Neural progenitor cell (in vitro differentiated cells): ENCODE results near the gene ARID3A. TPM values are rescaled to one million over a fixed set of nuclear protein-coding genes. Genes with fewer than 3 reads are reported as not detected.

Experiments
- DNase-seq: peaks from one replicate; pipeline ENCODE4 v3.0.0-alpha.2; 2016; ENCODE audit warnings: low spot score
- H2AFZ ChIP-seq: fragments of 200-600 bp; sonication (generic); replicated peaks from 2 replicates; pipeline ENCODE4 v1.6.1; 2016; ENCODE audit warnings: antibody characterized with exemption
- H3F3A ChIP-seq: fragments of 200-600 bp; sonication (generic); 2 replicates; pipeline ENCODE4 v1.6.1; 2016; ENCODE audit warnings: antibody characterized with exemption, low read depth
- H3K27ac ChIP-seq: fragments of 200-600 bp; sonication (generic); 2 replicates; pipeline ENCODE4 v1.5.1; 2016; ENCODE audit warnings: mild to moderate bottlenecking
- H3K27me3 ChIP-seq: fragments of 200-600 bp; sonication (generic); 2 replicates; pipeline ENCODE4 v1.6.1; 2016; ENCODE audit warnings: mild to moderate bottlenecking, moderate library complexity
- H3K36me3 ChIP-seq: fragments of 200-600 bp; sonication (generic); 2 replicates; pipeline ENCODE4 v1.5.1; 2016
- H3K4me1 ChIP-seq: fragments of 200-600 bp; sonication (generic); 2 replicates; pipeline ENCODE4 v1.6.1; 2016; ENCODE audit warnings: mixed run types
- H3K4me2 ChIP-seq: fragments of 200-600 bp; sonication (generic); 2 replicates; pipeline ENCODE4 v1.6.1; 2016
- H3K4me3 ChIP-seq: fragments of 200-600 bp; sonication (generic); 2 replicates; pipeline ENCODE4 v1.5.1; 2016
- H3K79me2 ChIP-seq: fragments of 200-600 bp; sonication (generic); 2 replicates; pipeline ENCODE4 v1.6.1; 2016; ENCODE audit warnings: low read depth
- H3K9ac ChIP-seq: fragments of 200-600 bp; sonication (generic); 2 replicates; pipeline ENCODE4 v1.6.1; 2016
- H3K9me3 ChIP-seq: fragments of 200-600 bp; sonication (generic); 2 replicates; pipeline ENCODE4 v1.5.1; 2016; ENCODE audit warnings: low read depth
- H4K20me1 ChIP-seq: fragments of 200-600 bp; sonication (generic); 2 replicates; pipeline ENCODE4 v1.6.1; 2016; ENCODE audit warnings: low read depth
- H3K27ac Mint-ChIP-seq: 3 replicates; pipeline ENCODE4 v1.8.0; 2021; ENCODE audit warnings: mixed read lengths
- H3K27me3 Mint-ChIP-seq: 2 replicates; pipeline ENCODE4 v1.8.0; 2022; ENCODE audit warnings: low read depth, mild to moderate bottlenecking, inconsistent platforms, moderate library complexity, mixed read lengths; ENCODE audit not compliant: insufficient read depth
- H3K36me3 Mint-ChIP-seq: 3 replicates; pipeline ENCODE4 v1.8.0; 2021; ENCODE audit warnings: mixed read lengths
- H3K4me1 Mint-ChIP-seq: 3 replicates; pipeline ENCODE4 v1.8.0; 2021; ENCODE audit warnings: mixed read lengths
- H3K4me3 Mint-ChIP-seq: 3 replicates; pipeline ENCODE4 v1.8.0; 2021; ENCODE audit warnings: mild to moderate bottlenecking, moderate library complexity, mixed read lengths
- H3K9me3 Mint-ChIP-seq: 3 replicates; pipeline ENCODE4 v1.8.0; 2020; ENCODE audit warnings: mixed read lengths
- EZH2 ChIP-seq: fragments of 200-600 bp; sonication (generic); IDR thresholded peaks from 2 replicates; pipeline ENCODE4 v1.6.1; 2017; ENCODE audit warnings: antibody characterized with exemption, mild to moderate bottlenecking, moderate library complexity
- EZH2phosphoT487 ChIP-seq: fragments of 200-600 bp; sonication (generic); IDR thresholded peaks from 2 replicates; pipeline ENCODE4 v1.6.1; 2017; ENCODE audit warnings: antibody characterized with exemption
- total RNA-seq: library from RNA; depleted of rRNA; stranded (reverse); fragments of >200 nt; gene quantifications from 2 replicates; pipeline ENCODE4 v1.2.3, GENCODE V29; 2015; ENCODE audit warnings: low replicate concordance
- TF ChIP-seq, protein P1 (sequence below): fragments of 200-600 bp; sonication (generic); IDR thresholded peaks from 2 replicates; pipeline ENCODE4 v1.5.1; 2017; ENCODE audit warnings: antibody characterized with exemption, mild to moderate bottlenecking

Gene ARID3A
- total RNA-seq, 1 donor from 2014 or later: 25.5 TPM

DNA sequence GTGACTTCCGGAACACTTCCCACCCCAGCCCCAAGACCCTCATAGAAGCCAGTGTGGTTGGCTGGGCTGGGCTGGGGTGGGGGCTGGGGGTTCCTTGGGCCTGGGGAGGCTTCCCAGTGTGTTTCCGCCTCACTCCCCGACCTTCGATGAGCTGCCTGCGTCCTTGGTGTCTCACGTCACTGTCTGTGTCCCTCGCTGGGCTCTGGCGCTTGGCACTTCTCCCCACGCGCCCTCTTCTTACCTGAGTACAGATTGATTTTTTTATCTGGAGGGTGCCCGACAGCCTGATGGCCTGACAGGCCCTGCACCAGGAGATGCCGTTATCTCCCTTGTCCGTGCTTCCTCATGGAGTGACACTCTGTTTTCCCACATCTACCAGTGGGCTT, 66.8 kb downstream of the ARID3A start:
- no peak for DNase-seq
- H3K79me2 ChIP-seq: no peaks in the 10 kb centered on the region
- no peak for TF ChIP-seq EZH2
- TF ChIP-seq EZH2phosphoT487: no peak
- TF ChIP-seq, protein P1, sequence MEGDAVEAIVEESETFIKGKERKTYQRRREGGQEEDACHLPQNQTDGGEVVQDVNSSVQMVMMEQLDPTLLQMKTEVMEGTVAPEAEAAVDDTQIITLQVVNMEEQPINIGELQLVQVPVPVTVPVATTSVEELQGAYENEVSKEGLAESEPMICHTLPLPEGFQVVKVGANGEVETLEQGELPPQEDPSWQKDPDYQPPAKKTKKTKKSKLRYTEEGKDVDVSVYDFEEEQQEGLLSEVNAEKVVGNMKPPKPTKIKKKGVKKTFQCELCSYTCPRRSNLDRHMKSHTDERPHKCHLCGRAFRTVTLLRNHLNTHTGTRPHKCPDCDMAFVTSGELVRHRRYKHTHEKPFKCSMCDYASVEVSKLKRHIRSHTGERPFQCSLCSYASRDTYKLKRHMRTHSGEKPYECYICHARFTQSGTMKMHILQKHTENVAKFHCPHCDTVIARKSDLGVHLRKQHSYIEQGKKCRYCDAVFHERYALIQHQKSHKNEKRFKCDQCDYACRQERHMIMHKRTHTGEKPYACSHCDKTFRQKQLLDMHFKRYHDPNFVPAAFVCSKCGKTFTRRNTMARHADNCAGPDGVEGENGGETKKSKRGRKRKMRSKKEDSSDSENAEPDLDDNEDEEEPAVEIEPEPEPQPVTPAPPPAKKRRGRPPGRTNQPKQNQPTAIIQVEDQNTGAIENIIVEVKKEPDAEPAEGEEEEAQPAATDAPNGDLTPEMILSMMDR: no peak
- H3K4me1 Mint-ChIP-seq: peaks cover 4% of the 10 kb centered on the region
- no peak overlapping the region for H3K9ac ChIP-seq
- H4K20me1 ChIP-seq: peaks cover 24% of the 10 kb centered on the region
- H3K9me3 ChIP-seq: no peaks in the 10 kb centered on the region
- H3K27me3 Mint-ChIP-seq: peaks cover 15% of the 10 kb centered on the region
- no peaks in the 10 kb centered on the region for H3K36me3 ChIP-seq
- no peak overlapping the region for H3K27ac Mint-ChIP-seq
- peak overlapping the region; percentile 46 for H3K4me3 Mint-ChIP-seq
- H3K27ac ChIP-seq: no peak overlapping the region
- H3K36me3 Mint-ChIP-seq: peaks cover 6% of the 10 kb centered on the region
- H3K27me3 ChIP-seq: peaks cover 27% of the 10 kb centered on the region
- no peak overlapping the region for H2AFZ ChIP-seq
- H3K4me1 ChIP-seq: peaks cover 4% of the 10 kb centered on the region
- H3K9me3 Mint-ChIP-seq: no peaks in the 10 kb centered on the region
- no peak overlapping the region for H3K4me2 ChIP-seq
- H3K4me3 ChIP-seq: no peak overlapping the region
- H3F3A ChIP-seq: peaks cover 15% of the 10 kb centered on the region

DNA sequence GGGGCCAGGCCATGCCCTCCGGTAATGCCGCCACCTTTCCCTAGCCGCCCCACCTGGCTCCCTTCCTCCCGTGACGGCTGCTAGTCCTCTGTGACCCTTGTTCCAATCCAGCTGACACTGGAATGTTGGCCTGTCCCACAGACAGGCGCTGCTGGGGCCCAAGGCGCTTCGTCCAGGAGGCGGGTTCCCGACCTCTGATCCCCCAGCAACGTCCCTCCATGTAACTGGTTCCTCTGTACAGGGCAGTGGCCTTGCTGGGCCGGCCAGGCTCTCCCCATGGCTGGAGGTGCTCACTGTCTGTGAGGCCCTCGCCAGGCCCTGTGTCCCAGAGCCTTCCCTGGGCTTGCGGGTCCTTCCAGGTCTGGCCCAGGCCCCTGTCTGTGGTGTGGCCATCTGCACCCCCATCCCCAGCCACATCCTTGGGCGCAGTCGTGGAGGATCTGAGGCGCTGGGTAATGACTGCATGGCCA, 67.6 kb downstream of the ARID3A start:
- Histone ChIP-seq H2AFZ (no peak overlapping the region), H4K20me1 (peaks cover 24% of the 10 kb centered on the region), H3K4me3 (no peak overlapping the region), H3K4me2 (no peak overlapping the region), H3K9ac (no peak overlapping the region), H3F3A (peaks cover 15% of the 10 kb centered on the region), H3K27me3 (peaks cover 34% of the 10 kb centered on the region), H3K79me2 (no peaks in the 10 kb centered on the region), H3K36me3 (no peaks in the 10 kb centered on the region), H3K4me1 (peaks cover 4% of the 10 kb centered on the region), H3K9me3 (no peaks in the 10 kb centered on the region), H3K27ac (no peak overlapping the region)
- TF ChIP-seq, protein P1: no peak
- no peak for TF ChIP-seq EZH2phosphoT487
- TF ChIP-seq EZH2: no peak
- DNase-seq: no peak
- peaks cover 4% of the 10 kb centered on the region for H3K4me1 Mint-ChIP-seq
- H3K36me3 Mint-ChIP-seq: peaks cover 6% of the 10 kb centered on the region
- no peak overlapping the region for H3K4me3 Mint-ChIP-seq
- no peaks in the 10 kb centered on the region for H3K9me3 Mint-ChIP-seq
- peaks cover 21% of the 10 kb centered on the region for H3K27me3 Mint-ChIP-seq
- H3K27ac Mint-ChIP-seq: no peak overlapping the region

DNA sequence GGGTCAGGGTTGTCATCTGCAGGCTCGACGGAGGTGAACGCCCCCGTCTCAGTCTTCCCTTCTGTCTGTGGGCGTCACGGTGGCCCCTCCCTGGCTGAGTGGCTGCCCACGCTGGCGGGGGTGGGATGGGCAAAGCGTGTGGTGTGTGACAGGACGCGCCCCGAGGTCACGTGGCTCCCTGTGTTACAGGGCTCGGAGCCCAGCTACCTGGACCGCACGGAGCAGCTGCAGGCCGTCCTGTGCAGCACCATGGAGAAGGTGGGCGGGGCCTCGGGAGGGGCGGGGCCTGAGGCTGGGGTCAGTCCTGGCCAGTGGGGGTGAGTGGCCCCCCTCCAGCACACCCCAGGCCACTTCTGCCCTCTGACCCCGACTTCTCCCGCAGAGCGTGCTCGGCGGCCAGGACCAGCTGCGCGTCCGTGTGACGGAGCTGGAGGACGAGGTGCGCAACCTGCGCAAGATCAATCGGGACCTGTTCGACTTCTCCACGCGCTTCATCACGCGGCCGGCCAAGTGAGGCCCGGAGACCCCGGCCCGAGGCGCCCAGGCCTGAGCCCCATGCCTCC, 68.1 kb downstream of the ARID3A start:
- Histone ChIP-seq H3K4me1 (peaks cover 4% of the 10 kb centered on the region), H2AFZ (no peak overlapping the region), H3K27ac (no peak overlapping the region), H3K27me3 (peaks cover 39% of the 10 kb centered on the region), H3K4me3 (no peak overlapping the region), H3K79me2 (no peaks in the 10 kb centered on the region), H3K4me2 (no peak overlapping the region), H3K9me3 (no peaks in the 10 kb centered on the region), H3K36me3 (no peaks in the 10 kb centered on the region), H3K9ac (no peak overlapping the region), H4K20me1 (peaks cover 24% of the 10 kb centered on the region), H3F3A (peaks cover 15% of the 10 kb centered on the region)
- Mint-ChIP-seq H3K4me3 (no peak overlapping the region), H3K4me1 (peaks cover 7% of the 10 kb centered on the region), H3K27ac (no peak overlapping the region), H3K27me3 (peaks cover 24% of the 10 kb centered on the region), H3K36me3 (peaks cover 3% of the 10 kb centered on the region), H3K9me3 (peaks cover 3% of the 10 kb centered on the region)
- TF ChIP-seq, protein P1: no peak
- TF ChIP-seq EZH2 (no peak), EZH2phosphoT487 (no peak)
- DNase-seq: no peak
